Neural progenitor cell (in vitro differentiated cells): ENCODE results near the gene NBEA. TPM values are rescaled to one million over a fixed set of nuclear protein-coding genes. Genes with fewer than 3 reads are reported as not detected.
"Not testable (repeated sequence)": the region's sequence is repeated elsewhere in the genome, so short reads cannot be mapped to it uniquely, and the experiment has no call there.

Experiments
- DNase-seq: peaks from one replicate; pipeline ENCODE4 v3.0.0-alpha.2; 2016; ENCODE audit warnings: low spot score
- H2AFZ ChIP-seq: fragments of 200-600 bp; sonication (generic); replicated peaks from 2 replicates; pipeline ENCODE4 v1.6.1; 2016; ENCODE audit warnings: antibody characterized with exemption
- H3F3A ChIP-seq: fragments of 200-600 bp; sonication (generic); 2 replicates; pipeline ENCODE4 v1.6.1; 2016; ENCODE audit warnings: antibody characterized with exemption, low read depth
- H3K27ac ChIP-seq: fragments of 200-600 bp; sonication (generic); 2 replicates; pipeline ENCODE4 v1.5.1; 2016; ENCODE audit warnings: mild to moderate bottlenecking
- H3K27me3 ChIP-seq: fragments of 200-600 bp; sonication (generic); 2 replicates; pipeline ENCODE4 v1.6.1; 2016; ENCODE audit warnings: mild to moderate bottlenecking, moderate library complexity
- H3K36me3 ChIP-seq: fragments of 200-600 bp; sonication (generic); 2 replicates; pipeline ENCODE4 v1.5.1; 2016
- H3K4me1 ChIP-seq: fragments of 200-600 bp; sonication (generic); 2 replicates; pipeline ENCODE4 v1.6.1; 2016; ENCODE audit warnings: mixed run types
- H3K4me2 ChIP-seq: fragments of 200-600 bp; sonication (generic); 2 replicates; pipeline ENCODE4 v1.6.1; 2016
- H3K4me3 ChIP-seq: fragments of 200-600 bp; sonication (generic); 2 replicates; pipeline ENCODE4 v1.5.1; 2016
- H3K79me2 ChIP-seq: fragments of 200-600 bp; sonication (generic); 2 replicates; pipeline ENCODE4 v1.6.1; 2016; ENCODE audit warnings: low read depth
- H3K9ac ChIP-seq: fragments of 200-600 bp; sonication (generic); 2 replicates; pipeline ENCODE4 v1.6.1; 2016
- H3K9me3 ChIP-seq: fragments of 200-600 bp; sonication (generic); 2 replicates; pipeline ENCODE4 v1.5.1; 2016; ENCODE audit warnings: low read depth
- H4K20me1 ChIP-seq: fragments of 200-600 bp; sonication (generic); 2 replicates; pipeline ENCODE4 v1.6.1; 2016; ENCODE audit warnings: low read depth
- H3K27ac Mint-ChIP-seq: 3 replicates; pipeline ENCODE4 v1.8.0; 2021; ENCODE audit warnings: mixed read lengths
- H3K27me3 Mint-ChIP-seq: 2 replicates; pipeline ENCODE4 v1.8.0; 2022; ENCODE audit warnings: low read depth, mild to moderate bottlenecking, inconsistent platforms, moderate library complexity, mixed read lengths; ENCODE audit not compliant: insufficient read depth
- H3K36me3 Mint-ChIP-seq: 3 replicates; pipeline ENCODE4 v1.8.0; 2021; ENCODE audit warnings: mixed read lengths
- H3K4me1 Mint-ChIP-seq: 3 replicates; pipeline ENCODE4 v1.8.0; 2021; ENCODE audit warnings: mixed read lengths
- H3K4me3 Mint-ChIP-seq: 3 replicates; pipeline ENCODE4 v1.8.0; 2021; ENCODE audit warnings: mild to moderate bottlenecking, moderate library complexity, mixed read lengths
- H3K9me3 Mint-ChIP-seq: 3 replicates; pipeline ENCODE4 v1.8.0; 2020; ENCODE audit warnings: mixed read lengths
- CTCF ChIP-seq: fragments of 200-600 bp; sonication (generic); IDR thresholded peaks from 2 replicates; pipeline ENCODE4 v1.5.1; 2017; ENCODE audit warnings: antibody characterized with exemption, mild to moderate bottlenecking
- EZH2 ChIP-seq: fragments of 200-600 bp; sonication (generic); IDR thresholded peaks from 2 replicates; pipeline ENCODE4 v1.6.1; 2017; ENCODE audit warnings: antibody characterized with exemption, mild to moderate bottlenecking, moderate library complexity
- EZH2phosphoT487 ChIP-seq: fragments of 200-600 bp; sonication (generic); IDR thresholded peaks from 2 replicates; pipeline ENCODE4 v1.6.1; 2017; ENCODE audit warnings: antibody characterized with exemption
- total RNA-seq: library from RNA; depleted of rRNA; stranded (reverse); fragments of >200 nt; gene quantifications from 2 replicates; pipeline ENCODE4 v1.2.3, GENCODE V29; 2015; ENCODE audit warnings: low replicate concordance

The NBEA gene
- total RNA-seq, 1 donor from 2014 or later = 31.0 TPM

- Histone ChIP-seq H2AFZ (no peak overlapping the region), H3K27ac (no peak overlapping the region), H3K4me3 (no peak overlapping the region), H3K4me1 (peaks cover 10% of the 10 kb centered on the region), H3K4me2 (no peak overlapping the region), H3K27me3 (no peaks in the 10 kb centered on the region), H4K20me1 (no peaks in the 10 kb centered on the region), H3K79me2 (no peaks in the 10 kb centered on the region), H3K9ac (no peak overlapping the region), H3K36me3 (no peaks in the 10 kb centered on the region), H3F3A (no peaks in the 10 kb centered on the region), H3K9me3 (no peaks in the 10 kb centered on the region)
- no peaks in the 10 kb centered on the region for H3K4me1 Mint-ChIP-seq
- no peak for TF ChIP-seq EZH2phosphoT487
- H3K9me3 Mint-ChIP-seq = no peaks in the 10 kb centered on the region
- no peak for DNase-seq
- peaks cover 8% of the 10 kb centered on the region for H3K36me3 Mint-ChIP-seq
- no peak overlapping the region for H3K4me3 Mint-ChIP-seq
- H3K27me3 Mint-ChIP-seq = no peaks in the 10 kb centered on the region
- no peak overlapping the region for H3K27ac Mint-ChIP-seq
Measured at GRCh38 chr13:35669321-35669720, 727.3 kb downstream of the NBEA start.

GRCh38 chr13:35672611-35673010 is 730.5 kb downstream of the NBEA start:
- Histone ChIP-seq H3K27me3 (no peaks in the 10 kb centered on the region), H3K27ac (no peak overlapping the region), H3K9ac (no peak overlapping the region), H2AFZ (no peak overlapping the region), H3K4me1 (peaks cover 10% of the 10 kb centered on the region), H3K4me2 (peak overlapping the region; percentile 5), H4K20me1 (no peaks in the 10 kb centered on the region), H3K36me3 (no peaks in the 10 kb centered on the region), H3K79me2 (no peaks in the 10 kb centered on the region), H3K9me3 (no peaks in the 10 kb centered on the region), H3F3A (no peaks in the 10 kb centered on the region), H3K4me3 (no peak overlapping the region)
- Mint-ChIP-seq H3K4me1 (no peaks in the 10 kb centered on the region), H3K36me3 (peaks cover 8% of the 10 kb centered on the region), H3K27me3 (no peaks in the 10 kb centered on the region), H3K27ac (no peak overlapping the region), H3K4me3 (no peak overlapping the region), H3K9me3 (peaks cover 4% of the 10 kb centered on the region)
- no peak for TF ChIP-seq CTCF
- TF ChIP-seq EZH2 = no peak
- no peak for TF ChIP-seq EZH2phosphoT487
- no peak for DNase-seq

GRCh38 chr13:35675651-35676050 is 733.6 kb downstream of the NBEA start:
- H3K4me3 Mint-ChIP-seq = no peak overlapping the region
- no peak for TF ChIP-seq CTCF
- no peak for TF ChIP-seq EZH2
- no peak for TF ChIP-seq EZH2phosphoT487
- no peaks in the 10 kb centered on the region for H4K20me1 ChIP-seq
- H3K36me3 ChIP-seq = no peaks in the 10 kb centered on the region
- peaks cover 10% of the 10 kb centered on the region for H3K4me1 ChIP-seq
- no peaks in the 10 kb centered on the region for H3F3A ChIP-seq
- H3K9me3 Mint-ChIP-seq = peaks cover 4% of the 10 kb centered on the region
- H3K9me3 ChIP-seq = no peaks in the 10 kb centered on the region
- no peak overlapping the region for H3K9ac ChIP-seq
- no peaks in the 10 kb centered on the region for H3K27me3 ChIP-seq
- H2AFZ ChIP-seq = no peak overlapping the region
- no peaks in the 10 kb centered on the region for H3K36me3 Mint-ChIP-seq
- no peaks in the 10 kb centered on the region for H3K4me1 Mint-ChIP-seq
- no peaks in the 10 kb centered on the region for H3K27me3 Mint-ChIP-seq
- H3K4me2 ChIP-seq = no peak overlapping the region
- H3K27ac ChIP-seq = no peak overlapping the region
- no peak overlapping the region for H3K4me3 ChIP-seq
- no peaks in the 10 kb centered on the region for H3K79me2 ChIP-seq
- no peak overlapping the region for H3K27ac Mint-ChIP-seq
- DNase-seq = no peak

- not testable (repeated sequence) for DNase-seq, H3K36me3 Mint-ChIP-seq, H3K4me3 ChIP-seq, H3K4me2 ChIP-seq, H3K27ac ChIP-seq, H3K4me1 Mint-ChIP-seq, H3K27me3 Mint-ChIP-seq, H3K36me3 ChIP-seq, H3K27me3 ChIP-seq, H3F3A ChIP-seq, H3K9me3 Mint-ChIP-seq, H3K4me3 Mint-ChIP-seq, H3K79me2 ChIP-seq, H4K20me1 ChIP-seq, H2AFZ ChIP-seq, H3K9ac ChIP-seq, H3K9me3 ChIP-seq, H3K4me1 ChIP-seq, H3K27ac Mint-ChIP-seq
Measured at GRCh38 chr13:35677863-35678262, 735.8 kb downstream of the NBEA start.
